Peyer's patch (tissue), 4 donors: ENCODE data around the gene CCDC144A. TPM values are rescaled to one million over a fixed set of nuclear protein-coding genes. Genes with fewer than 3 reads are reported as not detected.
"Not testable (repeated sequence)": the region's sequence is repeated elsewhere in the genome, so short reads cannot be mapped to it uniquely, and the experiment has no call there.

ENCODE experiments used
- DNase-seq, 3 donors: peaks; one replicate each; pipeline ENCODE4 v3.0.0-alpha.2; 2017 to 2019
- H3K27ac ChIP-seq, 4 donors: fragments of 200-600 bp; sonication (generic); one replicate each; pipeline ENCODE4 v1.5.1; 2016 to 2019
- H3K27me3 ChIP-seq, 2 donors: fragments of 200-600 bp; sonication (generic); one replicate each; pipeline ENCODE4 v1.5.1; 2019
- H3K36me3 ChIP-seq, 3 donors: fragments of 200-600 bp; sonication (generic); one replicate each; pipeline ENCODE4 v1.5.1; 2016 to 2019
- H3K4me1 ChIP-seq, 4 donors: fragments of 200-600 bp; sonication (generic); one replicate each; pipeline ENCODE4 v1.5.1; 2016 to 2019
- H3K4me3 ChIP-seq, 4 donors: fragments of 200-600 bp; sonication (generic); 1 replicate in 3 of 4; 2 replicates in 1 of 4; pipeline ENCODE4 v1.5.1; 2016 to 2019; ENCODE audit warnings: mild to moderate bottlenecking in 1 of 4
- H3K9me3 ChIP-seq, 4 donors: fragments of 200-600 bp; sonication (generic); one replicate each; pipeline ENCODE4 v1.5.1; 2016 to 2019; ENCODE audit warnings: mild to moderate bottlenecking in 1 of 4
- POLR2A ChIP-seq, 2 donors: fragments of 450-650 bp; IDR thresholded peaks; one replicate each; pipeline ENCODE4 v1.5.1; 2017; ENCODE audit warnings: antibody characterized with exemption in 2 of 2, mild to moderate bottlenecking in 2 of 2, moderate library complexity in 2 of 2
- total RNA-seq, 4 donors: library from RNA; depleted of rRNA; stranded (reverse); fragments of >200 nt; gene quantifications; one replicate each; pipeline ENCODE4 v1.1.0, GENCODE V29; 2016
- TF ChIP-seq, protein P1 (sequence below), 6 experiments: fragments of 450-650 bp in 4 of 6; fragments of 200-600 bp in 2 of 6; sonication (generic) in 1 of 6; IDR thresholded peaks; one replicate each; pipeline ENCODE4 v1.5.1; 2017 to 2019; ENCODE audit warnings: antibody characterized with exemption in 6 of 6, mild to moderate bottlenecking in 3 of 6, moderate library complexity in 1 of 6

The CCDC144A gene
- total RNA-seq, 4 donors from 2014 or later: 2.6 to 8.2 (median 4.9) TPM

DNA sequence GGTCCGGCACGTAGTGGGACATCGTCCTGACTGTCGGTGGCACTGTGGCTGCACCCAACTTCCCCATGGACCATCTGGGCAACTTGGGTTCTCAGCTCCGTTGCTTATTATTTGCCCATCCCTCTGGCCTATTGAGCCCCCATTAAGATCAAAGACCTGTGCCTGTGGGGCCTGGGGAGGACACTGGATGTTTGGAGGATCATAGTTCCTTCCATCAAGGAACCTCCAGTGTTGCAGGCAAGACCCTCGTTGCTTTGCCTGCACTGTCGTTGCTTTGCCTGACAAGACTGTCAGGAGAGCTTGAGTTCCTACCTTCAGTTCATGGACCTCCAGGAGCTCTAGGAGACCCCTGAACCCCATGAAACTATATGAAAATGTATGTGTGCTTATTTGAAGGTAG is 127.2 kb downstream of the CCDC144A start:
- Histone ChIP-seq H3K4me1 (no peaks in the 10 kb centered on the region), H3K27ac (no peak overlapping the region), H3K9me3 (no peaks in the 10 kb centered on the region), H3K36me3 (no peaks in the 10 kb centered on the region), H3K4me3 (no peak overlapping the region), H3K27me3 (no peaks in the 10 kb centered on the region)
- no peak for DNase-seq
- TF ChIP-seq, protein P1, sequence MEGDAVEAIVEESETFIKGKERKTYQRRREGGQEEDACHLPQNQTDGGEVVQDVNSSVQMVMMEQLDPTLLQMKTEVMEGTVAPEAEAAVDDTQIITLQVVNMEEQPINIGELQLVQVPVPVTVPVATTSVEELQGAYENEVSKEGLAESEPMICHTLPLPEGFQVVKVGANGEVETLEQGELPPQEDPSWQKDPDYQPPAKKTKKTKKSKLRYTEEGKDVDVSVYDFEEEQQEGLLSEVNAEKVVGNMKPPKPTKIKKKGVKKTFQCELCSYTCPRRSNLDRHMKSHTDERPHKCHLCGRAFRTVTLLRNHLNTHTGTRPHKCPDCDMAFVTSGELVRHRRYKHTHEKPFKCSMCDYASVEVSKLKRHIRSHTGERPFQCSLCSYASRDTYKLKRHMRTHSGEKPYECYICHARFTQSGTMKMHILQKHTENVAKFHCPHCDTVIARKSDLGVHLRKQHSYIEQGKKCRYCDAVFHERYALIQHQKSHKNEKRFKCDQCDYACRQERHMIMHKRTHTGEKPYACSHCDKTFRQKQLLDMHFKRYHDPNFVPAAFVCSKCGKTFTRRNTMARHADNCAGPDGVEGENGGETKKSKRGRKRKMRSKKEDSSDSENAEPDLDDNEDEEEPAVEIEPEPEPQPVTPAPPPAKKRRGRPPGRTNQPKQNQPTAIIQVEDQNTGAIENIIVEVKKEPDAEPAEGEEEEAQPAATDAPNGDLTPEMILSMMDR (IDR thresholded peaks at IDR 0.05): no peak
- TF ChIP-seq POLR2A (IDR thresholded peaks at IDR 0.05): no peak

DNA sequence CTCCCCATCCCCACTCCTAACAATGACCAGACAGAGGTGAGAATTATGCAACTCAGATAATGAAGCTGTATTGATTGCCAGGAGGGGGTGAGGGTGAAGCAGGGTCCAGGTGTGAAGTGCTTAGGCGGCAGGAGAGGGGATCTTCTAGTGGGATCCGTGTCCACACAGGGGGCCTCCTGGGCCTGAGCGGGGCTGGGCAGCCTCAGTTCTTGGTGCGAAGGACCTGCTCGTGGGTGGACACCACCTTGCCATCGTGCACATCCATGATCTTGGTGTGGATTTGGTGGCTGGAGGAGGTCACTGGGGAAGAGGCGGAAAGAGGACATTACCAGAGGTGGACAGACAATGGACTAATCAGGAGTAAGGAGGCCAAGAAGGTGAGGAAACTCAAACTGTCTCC is 127.9 kb downstream of the CCDC144A start:
- H3K27me3 ChIP-seq, H3K4me3 ChIP-seq, H3K36me3 ChIP-seq, DNase-seq, H3K9me3 ChIP-seq, H3K27ac ChIP-seq, H3K4me1 ChIP-seq: not testable (repeated sequence)

DNA sequence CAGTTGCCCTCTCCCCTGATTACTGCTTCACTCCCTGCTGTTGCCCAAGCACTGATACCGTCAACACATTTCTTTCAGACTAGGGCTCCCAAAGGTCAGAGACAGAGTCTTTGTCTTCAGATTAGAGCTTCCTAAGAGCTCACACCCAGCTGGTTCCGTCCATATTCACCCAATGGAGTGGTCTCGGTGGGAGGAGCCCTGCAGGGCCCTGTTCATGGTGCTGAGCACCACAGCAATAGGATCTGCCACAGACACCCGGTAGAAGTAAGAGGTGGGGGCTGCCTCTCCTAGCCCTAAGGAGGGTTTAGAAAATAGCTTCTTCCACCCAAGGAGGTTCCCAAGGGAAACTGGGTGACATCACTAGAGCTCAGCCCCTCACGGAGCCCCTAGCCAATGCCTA is 128.3 kb downstream of the CCDC144A start:
- Histone ChIP-seq H3K4me3 (no peak overlapping the region), H3K27ac (no peak overlapping the region), H3K4me1 (no peaks in the 10 kb centered on the region), H3K9me3 (no peaks in the 10 kb centered on the region), H3K36me3 (no peaks in the 10 kb centered on the region), H3K27me3 (no peaks in the 10 kb centered on the region)
- TF ChIP-seq POLR2A (IDR thresholded peaks at IDR 0.05): no peak
- TF ChIP-seq, protein P1 (IDR thresholded peaks at IDR 0.05): no peak
- no peak for DNase-seq

DNA sequence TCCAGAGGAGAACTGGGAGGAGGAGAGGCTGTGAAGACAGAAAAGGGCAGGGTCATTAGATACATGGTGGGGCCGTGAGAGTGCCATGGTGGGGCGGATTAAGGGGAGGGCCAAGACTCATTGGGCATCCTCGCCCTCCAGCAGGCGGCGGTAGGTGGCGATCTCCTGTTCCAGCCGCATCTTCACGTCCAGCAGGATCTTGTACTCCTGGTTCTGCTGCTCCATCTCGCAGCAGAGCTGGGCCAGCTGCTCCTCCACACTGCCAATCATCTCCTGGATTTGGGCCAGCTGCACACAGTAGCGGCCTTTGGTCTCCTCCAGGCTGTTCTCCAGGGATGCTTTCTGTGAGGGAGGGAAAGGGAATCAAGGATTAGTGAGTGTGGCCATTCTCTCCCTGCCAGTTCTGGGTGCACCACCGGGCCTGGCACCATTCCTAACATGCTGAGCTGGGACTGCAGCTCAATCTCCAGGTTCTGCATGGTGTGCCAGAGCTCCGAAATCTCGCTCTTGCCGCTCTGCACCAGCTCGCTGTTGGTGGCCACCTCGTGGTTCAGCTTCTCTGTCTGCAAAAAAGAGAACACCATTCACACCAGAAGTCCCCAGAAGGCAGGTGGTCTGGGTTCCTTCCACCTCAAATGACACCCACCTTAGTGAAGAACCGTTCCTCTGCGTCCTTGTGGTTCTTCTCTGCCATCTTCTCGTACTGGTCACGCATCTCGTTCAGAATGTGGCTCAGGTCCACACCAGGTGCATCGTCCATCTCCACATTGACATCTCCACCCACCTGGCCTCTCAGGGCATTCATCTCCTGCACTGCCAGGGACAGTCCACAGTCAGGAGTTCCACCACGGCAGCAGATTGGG is 129.0 kb downstream of the CCDC144A start:
- no peak for DNase-seq

GRCh38 chr17:16820161-16820877 is 130.3 kb downstream of the CCDC144A start:
- Histone ChIP-seq H3K36me3 (no peaks in the 10 kb centered on the region), H3K9me3 (no peaks in the 10 kb centered on the region), H3K27me3 (no peaks in the 10 kb centered on the region), H3K4me1 (no peaks in the 10 kb centered on the region), H3K4me3 (no peak overlapping the region), H3K27ac (no peak overlapping the region)
- DNase-seq: no peak
- TF ChIP-seq, protein P1 (IDR thresholded peaks at IDR 0.05): no peak

More for the DNA sequence above, 129.0 kb downstream of the CCDC144A start:
- Histone ChIP-seq H3K9me3 (no peaks in the 10 kb centered on the region), H3K4me1 (no peaks in the 10 kb centered on the region), H3K27me3 (no peaks in the 10 kb centered on the region), H3K36me3 (no peaks in the 10 kb centered on the region), H3K4me3 (no peak overlapping the region), H3K27ac (no peak overlapping the region)
- no peak for TF ChIP-seq POLR2A (IDR thresholded peaks at IDR 0.05)
- TF ChIP-seq, protein P1 (IDR thresholded peaks at IDR 0.05): no peak

- DNase-seq: no peak
- Histone ChIP-seq H3K27ac (no peak overlapping the region), H3K36me3 (no peaks in the 10 kb centered on the region), H3K4me1 (no peaks in the 10 kb centered on the region), H3K9me3 (no peaks in the 10 kb centered on the region), H3K27me3 (no peaks in the 10 kb centered on the region), H3K4me3 (no peak overlapping the region)
- TF ChIP-seq POLR2A (IDR thresholded peaks at IDR 0.05): no peak
- TF ChIP-seq, protein P1 (IDR thresholded peaks at IDR 0.05): no peak
Measured at GRCh38 chr17:16820979-16821543, 131.0 kb downstream of the CCDC144A start.

- H3K27ac ChIP-seq: not testable (repeated sequence)
Measured at GRCh38 chr17:16822133-16822532, 132.1 kb downstream of the CCDC144A start.

GRCh38 chr17:16823768-16824406 is 133.8 kb downstream of the CCDC144A start:
- not testable (repeated sequence) for DNase-seq, H3K27me3 ChIP-seq, H3K27ac ChIP-seq, H3K4me1 ChIP-seq, H3K9me3 ChIP-seq, H3K36me3 ChIP-seq, H3K4me3 ChIP-seq

More at GRCh38 chr17:16822133-16822532, 132.1 kb downstream of the CCDC144A start:
- DNase-seq, H3K4me3 ChIP-seq, H3K4me1 ChIP-seq, H3K9me3 ChIP-seq, H3K36me3 ChIP-seq, H3K27me3 ChIP-seq: not testable (repeated sequence)
